Karpas-422 (cell line): Measurements from ENCODE around the gene S100A13. TPM values are rescaled to one million over a fixed set of nuclear protein-coding genes. Genes with fewer than 3 reads are reported as not detected.

Experiments used
- DNase-seq: peaks from one replicate; pipeline ENCODE4 v3.0.0-alpha.2; 2015
- H2AFZ ChIP-seq: fragments of 200-600 bp; sonication (generic); 2 replicates; pipeline ENCODE4 v1.6.1; 2014; ENCODE audit warnings: antibody characterized with exemption, low read length, mixed read lengths
- H3K27ac ChIP-seq: fragments of 200-600 bp; sonication (generic); 2 replicates; pipeline ENCODE4 v1.5.1; 2014; ENCODE audit warnings: mild to moderate bottlenecking, low read length, moderate library complexity
- H3K27me3 ChIP-seq: fragments of 200-600 bp; sonication (generic); 2 replicates; pipeline ENCODE4 v1.6.1; 2014; ENCODE audit warnings: low read length, mixed read lengths
- H3K36me3 ChIP-seq: fragments of 200-600 bp; sonication (generic); 2 replicates; pipeline ENCODE4 v1.6.1; 2014; ENCODE audit warnings: low read length, mixed read lengths; ENCODE audit not compliant: insufficient read depth
- H3K4me1 ChIP-seq: fragments of 200-600 bp; sonication (generic); 2 replicates; pipeline ENCODE4 v1.6.1; 2014; ENCODE audit warnings: mild to moderate bottlenecking, low read length, mixed read lengths
- H3K4me2 ChIP-seq: fragments of 200-600 bp; sonication (generic); 2 replicates; pipeline ENCODE4 v1.6.1; 2014; ENCODE audit warnings: low read length, low read depth, mild to moderate bottlenecking; ENCODE audit not compliant: poor library complexity, severe bottlenecking
- H3K4me3 ChIP-seq: fragments of 200-600 bp; sonication (generic); 2 replicates; pipeline ENCODE4 v1.5.1; 2014; ENCODE audit warnings: mild to moderate bottlenecking, antibody characterized with exemption, low read length, mixed read lengths
- H3K79me2 ChIP-seq: fragments of 200-600 bp; sonication (generic); 2 replicates; pipeline ENCODE4 v1.6.1; 2014; ENCODE audit warnings: mild to moderate bottlenecking, low read length, mixed read lengths
- H3K9ac ChIP-seq: fragments of 200-600 bp; sonication (generic); 2 replicates; pipeline ENCODE4 v1.6.0; 2014; ENCODE audit warnings: low read length
- H3K9me2 ChIP-seq: fragments of 200-600 bp; sonication (generic), shearing (Covaris generic); replicated peaks from 2 replicates; pipeline ENCODE4 v1.6.0; 2014; ENCODE audit warnings: mild to moderate bottlenecking, low read length, moderate library complexity; ENCODE audit not compliant: insufficient read depth
- H3K9me3 ChIP-seq: fragments of 300-700, 200-600 bp; sonication (generic); 2 replicates; pipeline ENCODE4 v1.6.1; 2014; ENCODE audit warnings: low read length, mixed read lengths
- H4K20me1 ChIP-seq: fragments of 200-600 bp; sonication (generic); 2 replicates; pipeline ENCODE4 v1.6.1; 2014; ENCODE audit warnings: mild to moderate bottlenecking, antibody characterized with exemption, low read length, low read depth; ENCODE audit not compliant: insufficient read depth
- total RNA-seq: library from RNA; depleted of rRNA; stranded (reverse); fragments of >200 nt; shearing (Covaris generic); gene quantifications from 2 replicates; pipeline ENCODE4 v1.2.3, GENCODE V29; 2014; ENCODE audit warnings: low replicate concordance

S100A13 gene
- total RNA-seq, 1 experiment from 2014 or later: 21.5 TPM

GRCh38 chr1:153667439-153667838 lies 40.1 kb upstream of the S100A13 start:
- Histone ChIP-seq H3K36me3 (peaks cover 56% of the 10 kb centered on the region), H3K4me3 (no peak overlapping the region), H3K9me2 (no peaks in the 10 kb centered on the region), H3K79me2 (peaks cover 33% of the 10 kb centered on the region), H3K4me1 (peaks cover 22% of the 10 kb centered on the region), H3K4me2 (no peak overlapping the region), H4K20me1 (no peaks in the 10 kb centered on the region), H3K27ac (no peak overlapping the region), H2AFZ (no peak overlapping the region), H3K9me3 (no peaks in the 10 kb centered on the region), H3K27me3 (no peaks in the 10 kb centered on the region), H3K9ac (no peak overlapping the region)
- DNase-seq: no peak

DNA sequence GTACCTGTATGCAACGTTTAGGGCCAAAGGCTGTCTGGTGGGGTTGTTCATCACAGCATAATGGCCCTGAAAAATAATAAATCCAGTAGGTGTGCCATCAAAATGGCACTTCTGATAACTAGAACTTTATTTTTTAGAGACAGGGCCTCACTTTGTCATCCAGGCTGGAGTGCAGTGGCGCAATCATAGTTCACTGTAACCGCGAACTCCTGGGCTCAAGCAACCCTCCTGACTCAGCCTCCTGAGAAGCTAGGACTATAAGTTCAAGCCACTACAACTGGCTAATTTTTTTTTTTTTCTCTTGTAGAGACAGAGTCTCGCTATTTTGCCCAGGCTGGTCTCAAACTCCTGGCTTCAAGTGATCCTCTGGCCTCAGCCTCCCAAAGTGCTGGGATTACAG lies 35.9 kb upstream of the S100A13 start:
- Histone ChIP-seq H3K9me3 (no peaks in the 10 kb centered on the region), H3K79me2 (peaks cover 21% of the 10 kb centered on the region)

GRCh38 chr1:153662269-153662668 lies 35.0 kb upstream of the S100A13 start:
- H3K36me3 ChIP-seq: peaks cover 46% of the 10 kb centered on the region; the same call in 1 of the 2 replicates
- H2AFZ ChIP-seq: no peak overlapping the region
- DNase-seq: no peak
- H3K27me3 ChIP-seq: no peaks in the 10 kb centered on the region
- H3K4me1 ChIP-seq: peaks cover 31% of the 10 kb centered on the region
- H4K20me1 ChIP-seq: peaks cover 4% of the 10 kb centered on the region; the same call in 1 of the 2 replicates
- H3K9me3 ChIP-seq: no peaks in the 10 kb centered on the region
- no peaks in the 10 kb centered on the region for H3K9me2 ChIP-seq
- H3K27ac ChIP-seq: no peak overlapping the region
- H3K4me3 ChIP-seq: no peak overlapping the region
- H3K9ac ChIP-seq: no peak overlapping the region
- peaks cover 13% of the 10 kb centered on the region for H3K79me2 ChIP-seq
- H3K4me2 ChIP-seq: no peak overlapping the region

More for the DNA sequence above, 35.9 kb upstream of the S100A13 start:
- no peak overlapping the region for H3K4me3 ChIP-seq
- H3K27me3 ChIP-seq: no peaks in the 10 kb centered on the region
- no peak for DNase-seq
- H3K27ac ChIP-seq: no peak overlapping the region
- no peak overlapping the region for H2AFZ ChIP-seq
- no peak overlapping the region for H3K9ac ChIP-seq
- no peak overlapping the region for H3K4me2 ChIP-seq
- H3K9me2 ChIP-seq: no peaks in the 10 kb centered on the region
- H3K36me3 ChIP-seq: peaks cover 55% of the 10 kb centered on the region
- peaks cover 4% of the 10 kb centered on the region; the same call in 1 of the 2 replicates for H4K20me1 ChIP-seq
- H3K4me1 ChIP-seq: peaks cover 28% of the 10 kb centered on the region

DNA sequence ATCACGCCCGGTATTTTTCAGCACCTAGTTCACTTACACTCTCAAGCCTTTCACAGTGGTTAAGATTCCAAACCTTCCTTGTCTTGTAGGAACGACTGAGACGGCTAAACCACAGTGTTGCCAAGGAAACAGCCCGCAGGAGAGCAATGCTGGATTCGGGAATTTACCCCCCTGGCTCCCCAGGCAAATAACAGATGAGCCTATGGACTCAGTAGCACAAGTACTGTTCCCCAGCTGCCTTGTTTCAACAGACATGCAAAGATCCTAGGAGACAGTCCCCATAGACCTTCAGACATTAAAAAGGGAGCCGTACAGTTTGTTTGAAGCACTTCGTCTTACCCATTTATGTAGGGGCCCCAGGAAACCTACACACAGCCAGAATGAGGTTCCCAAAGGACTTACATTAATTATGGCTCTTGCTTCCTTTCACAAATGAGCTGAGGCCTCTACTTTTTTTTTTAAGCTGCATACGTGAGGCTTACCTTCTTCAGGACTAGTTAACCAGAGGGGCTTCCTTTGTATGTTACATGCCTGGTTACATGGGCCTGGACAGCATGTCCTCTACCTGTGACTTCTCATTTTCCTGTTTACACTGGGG lies 33.9 kb upstream of the S100A13 start:
- peaks cover 31% of the 10 kb centered on the region for H3K4me1 ChIP-seq
- H2AFZ ChIP-seq: no peak overlapping the region
- H3K4me3 ChIP-seq: no peak overlapping the region
- DNase-seq: peak; percentile 62
- H3K4me2 ChIP-seq: no peak overlapping the region
- peaks cover 13% of the 10 kb centered on the region for H3K79me2 ChIP-seq
- H3K9ac ChIP-seq: no peak overlapping the region
- no peaks in the 10 kb centered on the region for H3K9me2 ChIP-seq
- peaks cover 36% of the 10 kb centered on the region; the same call in 1 of the 2 replicates for H3K36me3 ChIP-seq
- no peaks in the 10 kb centered on the region for H3K9me3 ChIP-seq
- H3K27ac ChIP-seq: peak overlapping the region; percentile 32
- no peaks in the 10 kb centered on the region for H3K27me3 ChIP-seq
- H4K20me1 ChIP-seq: peaks cover 4% of the 10 kb centered on the region; the same call in 1 of the 2 replicates

GRCh38 chr1:153659656-153660055 lies 32.4 kb upstream of the S100A13 start:
- Histone ChIP-seq H3K4me2 (peak overlapping the region; percentile 91), H3K9me3 (no peaks in the 10 kb centered on the region), H4K20me1 (peaks cover 4% of the 10 kb centered on the region; the same call in 1 of the 2 replicates), H3K27ac (no peak overlapping the region), H3K27me3 (no peaks in the 10 kb centered on the region), H3K9ac (peak overlapping the region; percentile 84), H3K9me2 (no peaks in the 10 kb centered on the region), H3K4me1 (peaks cover 31% of the 10 kb centered on the region), H3K4me3 (peak overlapping the region; percentile 84), H3K36me3 (peaks cover 27% of the 10 kb centered on the region; the same call in 1 of the 2 replicates), H2AFZ (no peak overlapping the region), H3K79me2 (peaks cover 13% of the 10 kb centered on the region)
- DNase-seq: no peak

- Histone ChIP-seq H3K9me2 (no peaks in the 10 kb centered on the region), H3K79me2 (peaks cover 13% of the 10 kb centered on the region), H3K36me3 (peaks cover 22% of the 10 kb centered on the region; the same call in 1 of the 2 replicates), H2AFZ (no peak overlapping the region), H3K27me3 (no peaks in the 10 kb centered on the region), H3K9ac (peak overlapping the region; percentile 84), H3K4me1 (peaks cover 31% of the 10 kb centered on the region), H3K27ac (no peak overlapping the region), H3K9me3 (no peaks in the 10 kb centered on the region), H3K4me3 (peak overlapping the region; percentile 84), H4K20me1 (peaks cover 4% of the 10 kb centered on the region; the same call in 1 of the 2 replicates), H3K4me2 (peak overlapping the region; percentile 91)
- DNase-seq: no peak
Observed at GRCh38 chr1:153659175-153659534, 31.9 kb upstream of the S100A13 start.

DNA sequence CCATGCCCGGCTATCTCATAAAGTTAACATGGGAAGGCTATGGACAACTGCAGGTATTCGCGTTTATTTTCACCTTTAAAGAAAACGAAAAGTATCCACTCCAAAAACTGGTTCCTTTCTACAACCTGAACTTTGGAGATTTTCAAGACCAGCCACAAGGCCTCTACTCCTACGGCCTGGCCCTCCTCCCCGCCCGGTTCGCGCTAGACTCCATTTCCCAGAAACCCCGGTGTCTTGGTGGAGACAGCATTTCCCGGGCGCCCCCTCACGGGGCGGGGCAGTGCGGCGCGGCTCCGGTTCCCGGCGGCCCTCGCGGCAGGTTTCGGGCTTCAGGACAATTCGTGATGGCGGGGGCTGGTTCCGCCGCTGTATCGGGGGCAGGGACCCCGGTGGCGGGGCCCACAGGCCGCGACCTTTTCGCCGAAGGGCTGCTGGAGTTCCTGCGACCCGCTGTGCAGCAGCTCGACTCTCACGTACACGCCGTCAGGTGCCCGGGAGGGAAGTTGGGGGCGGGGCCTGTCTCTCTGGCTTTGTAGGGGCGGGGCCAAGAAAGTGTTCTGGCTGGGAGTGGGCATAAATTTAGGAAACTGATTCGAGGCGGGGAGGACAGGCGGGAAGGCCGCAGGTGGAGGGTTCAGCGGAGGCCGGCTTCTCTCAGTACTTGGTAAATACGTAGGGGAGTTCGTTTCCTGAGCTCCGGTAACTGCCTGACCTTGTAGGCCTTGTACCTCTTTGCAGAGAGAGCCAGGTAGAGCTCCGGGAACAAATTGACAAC lies 31.3 kb upstream of the S100A13 start, which contains the start of gene SNAPIN:
TSS of gene SNAPIN (plus strand) at position 304 of the 775 bp plus-strand sequence. CDS start at position 345, 41 bp downstream.
- H2AFZ ChIP-seq: peak within 1 kb of the TSS; percentile 90
- peaks cover 31% of the 10 kb centered on the region for H3K4me1 ChIP-seq

DNA sequence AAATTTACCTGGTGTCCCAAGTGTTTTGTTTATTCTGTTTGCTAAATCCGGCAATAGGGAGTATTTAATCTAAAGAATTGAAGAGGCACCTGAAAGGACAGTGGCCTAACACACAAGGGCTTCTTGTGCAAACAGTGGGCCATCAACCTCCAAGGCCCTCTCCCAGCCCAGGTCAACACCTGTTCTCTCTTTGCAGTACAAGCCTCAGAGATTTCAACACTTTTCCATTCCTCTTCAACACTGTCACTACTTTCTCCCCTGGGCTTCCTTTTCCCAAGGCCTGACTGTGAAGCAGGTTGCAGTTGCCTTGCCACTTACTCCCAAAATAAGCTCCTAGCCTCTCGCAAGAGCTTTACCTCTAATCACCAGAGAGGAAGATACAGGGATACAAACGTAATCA lies 28.0 kb upstream of the S100A13 start:
- Histone ChIP-seq H3K4me2 (no peak overlapping the region), H3K4me3 (no peak overlapping the region), H4K20me1 (peaks cover 4% of the 10 kb centered on the region; the same call in 1 of the 2 replicates), H3K9ac (no peak overlapping the region), H3K27ac (no peak overlapping the region), H3K36me3 (no peaks in the 10 kb centered on the region), H3K27me3 (no peaks in the 10 kb centered on the region), H3K9me3 (no peaks in the 10 kb centered on the region), H3K79me2 (peaks cover 13% of the 10 kb centered on the region), H3K9me2 (no peaks in the 10 kb centered on the region), H2AFZ (no peak overlapping the region), H3K4me1 (peaks cover 17% of the 10 kb centered on the region)
- no peak for DNase-seq

More for the DNA sequence above, 31.3 kb upstream of the S100A13 start, which contains the start of gene SNAPIN:
- Histone ChIP-seq H3K9ac (peak within 1 kb of the TSS; percentile 84), H3K4me3 (peak within 1 kb of the TSS; percentile 84), H3K4me2 (peak within 1 kb of the TSS; percentile 91), H3K79me2 (peaks cover 13% of the 10 kb centered on the region), H3K27me3 (no peaks in the 10 kb centered on the region), H4K20me1 (peaks cover 4% of the 10 kb centered on the region; the same call in 1 of the 2 replicates), H3K36me3 (peaks cover 18% of the 10 kb centered on the region; the same call in 1 of the 2 replicates), H3K27ac (peak within 1 kb of the TSS; percentile 46; the same call in 1 of the 2 replicates), H3K9me3 (no peaks in the 10 kb centered on the region), H3K9me2 (no peaks in the 10 kb centered on the region)
- DNase-seq: peak; percentile 95
